B cell (primary cell): Measurements from ENCODE around the gene CUBN.

Experiments
- CTCF ChIP-seq: fragments of 200-600 bp; IDR thresholded peaks from one replicate; pipeline ENCODE4 v1.8.0; 2022; ENCODE audit warnings: antibody characterized with exemption, mild to moderate bottlenecking
- EZH2 ChIP-seq: IDR thresholded peaks from 2 replicates; pipeline ENCODE4 v1.6.1; 2012; ENCODE audit warnings: borderline replicate concordance, low read depth, mild to moderate bottlenecking, moderate library complexity, low read length; ENCODE audit not compliant: insufficient read depth, poor library complexity, severe bottlenecking

DNA sequence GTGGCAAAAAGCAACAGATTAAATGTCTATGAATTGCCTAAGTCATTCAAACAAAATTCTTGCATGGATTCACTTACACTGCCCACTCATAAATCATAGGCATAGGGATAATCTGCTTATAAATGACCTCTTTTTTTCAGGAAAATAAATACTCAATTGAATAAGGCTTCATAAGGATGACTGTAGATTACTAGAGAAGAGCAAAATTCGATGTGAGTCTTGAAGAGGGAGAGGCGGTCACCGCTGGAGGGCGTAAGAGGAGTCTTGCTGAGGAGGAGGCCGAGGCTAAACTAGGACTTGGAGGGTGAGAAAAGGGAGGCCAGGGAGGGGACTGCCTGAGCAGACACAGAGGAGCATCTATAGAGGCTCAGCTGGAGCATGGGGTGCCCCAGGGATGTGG lies 177.0 kb downstream of the CUBN start:
- TF ChIP-seq EZH2 (no peak), CTCF (no peak)
